Left kidney (tissue), 2 donors: Measurements from ENCODE around the gene IP6K1. TPM values are rescaled to one million over a fixed set of nuclear protein-coding genes. Genes with fewer than 3 reads are reported as not detected.
A peak's percentile ranks its signal among the peaks of the same experiment; 100 is the strongest.

Experiments used
- DNase-seq: peaks from one replicate; pipeline ENCODE4 v3.0.0-alpha.2; 2013
- polyA plus RNA-seq: library from polyadenylated mRNA; unstranded; fragments of 120-200 nt; gene quantifications from one replicate; pipeline ENCODE4 v1.2.1, GENCODE V29; 2013; ENCODE audit not compliant: insufficient read length

The IP6K1 gene
- polyA plus RNA-seq, 1 donor: 50.9 TPM

DNA sequence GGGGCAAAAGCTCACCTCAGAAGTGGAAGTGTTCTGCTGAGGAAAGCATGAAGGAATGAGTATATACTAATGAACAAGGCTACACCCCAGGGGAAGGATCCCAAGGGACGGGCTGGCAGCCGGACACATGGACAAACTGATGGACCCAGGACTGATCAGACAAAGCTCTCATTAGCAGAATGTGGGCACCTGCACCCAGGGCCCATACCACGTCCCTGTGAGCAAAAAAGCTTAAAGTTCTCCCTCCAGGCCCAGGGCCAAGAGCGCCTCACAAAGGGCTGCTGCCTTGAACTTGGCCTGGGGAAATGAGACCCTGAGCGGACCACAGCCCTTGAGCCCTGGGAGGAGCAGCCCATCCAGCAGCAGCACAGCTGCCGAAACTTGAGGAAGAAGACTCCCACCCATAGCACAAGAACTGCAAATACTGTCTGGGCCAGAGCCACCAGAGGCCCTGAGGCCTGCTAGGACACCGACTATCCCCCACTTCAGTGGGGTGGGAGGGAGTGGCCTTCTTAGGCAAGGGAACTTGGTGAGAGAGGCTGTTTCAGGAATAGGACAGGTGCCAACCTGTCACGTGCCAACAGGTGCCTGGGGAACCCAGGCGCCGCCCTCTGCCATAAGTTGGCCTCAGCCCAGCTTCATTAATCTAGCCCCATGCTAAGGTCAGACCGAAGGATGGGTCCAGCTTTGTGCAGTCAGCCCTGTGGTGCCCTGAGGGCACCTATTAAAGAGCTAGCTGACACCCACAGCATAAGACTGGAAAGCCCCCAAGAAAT, 60.2 kb downstream of the IP6K1 start:
- no peak for DNase-seq

DNA sequence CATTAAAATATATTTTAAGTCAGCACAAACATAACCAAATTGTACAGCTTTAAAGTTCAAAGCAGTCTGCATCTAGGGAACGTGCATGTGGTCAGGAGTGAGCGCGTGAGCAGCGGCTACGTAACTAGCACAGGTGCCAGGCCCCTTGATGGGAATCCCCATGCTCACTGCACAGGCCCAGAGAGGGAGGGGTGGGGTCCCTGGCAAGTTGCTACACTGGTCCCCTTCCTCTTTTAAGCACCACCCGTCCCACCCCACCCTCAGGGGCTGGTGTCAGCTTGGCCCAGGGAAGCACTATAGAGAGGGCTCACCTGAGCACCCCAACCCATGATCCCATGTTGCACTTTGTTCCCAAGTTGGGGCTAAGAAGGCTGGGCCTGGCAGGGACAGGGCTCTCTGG, 61.8 kb downstream of the IP6K1 start:
- no peak for DNase-seq

DNA sequence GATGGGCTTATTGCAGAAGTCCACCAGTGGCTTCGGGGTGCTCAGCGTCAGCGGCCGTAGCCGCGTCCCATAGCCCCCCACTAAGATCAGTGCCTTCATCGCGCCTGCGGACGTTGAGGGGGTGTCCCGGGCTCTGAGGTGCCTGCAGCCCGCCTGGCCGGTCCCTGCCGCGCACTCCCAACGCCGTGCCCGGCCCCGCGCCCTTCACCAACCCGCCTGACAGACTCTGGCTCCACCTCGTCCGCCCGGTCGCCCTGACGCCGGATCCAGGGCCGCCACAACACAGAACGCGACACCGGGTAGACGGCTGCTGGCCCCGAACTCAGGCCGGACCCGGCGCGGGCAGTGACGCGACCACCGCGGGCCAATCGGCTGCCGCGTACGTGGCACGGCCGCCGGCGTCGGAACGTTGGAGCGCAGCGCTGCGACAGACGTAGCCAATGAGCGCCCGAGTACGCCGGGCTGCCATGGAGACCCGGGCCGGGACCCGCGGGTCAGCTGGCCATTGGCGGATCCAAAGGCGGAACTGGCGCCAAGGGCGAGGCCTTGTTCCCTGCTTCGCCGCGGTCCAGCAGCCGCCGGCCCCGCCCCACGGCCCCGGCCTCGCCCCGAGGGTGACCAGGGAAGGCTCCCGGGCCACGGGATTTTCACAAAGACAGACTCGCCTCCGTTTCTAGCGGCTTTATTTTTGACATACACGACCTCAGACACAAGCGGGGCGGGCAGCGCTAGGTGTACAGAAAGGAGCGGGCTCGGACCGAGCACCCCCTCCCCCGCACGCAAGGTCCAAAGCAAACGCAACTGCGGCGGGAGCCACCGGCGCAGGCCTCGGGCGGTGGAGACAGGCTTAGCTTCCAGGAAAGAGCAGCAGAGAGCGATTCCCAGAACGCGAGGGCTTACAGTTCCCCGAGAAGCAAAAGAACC, 62.5 kb downstream of the IP6K1 start, which contains the start of gene GMPPB:
TSS of gene GMPPB (minus strand) at position 324 of the 924 bp plus-strand sequence. CDS start at position 99, 225 bp downstream.
- peak; percentile 94 for DNase-seq

DNA sequence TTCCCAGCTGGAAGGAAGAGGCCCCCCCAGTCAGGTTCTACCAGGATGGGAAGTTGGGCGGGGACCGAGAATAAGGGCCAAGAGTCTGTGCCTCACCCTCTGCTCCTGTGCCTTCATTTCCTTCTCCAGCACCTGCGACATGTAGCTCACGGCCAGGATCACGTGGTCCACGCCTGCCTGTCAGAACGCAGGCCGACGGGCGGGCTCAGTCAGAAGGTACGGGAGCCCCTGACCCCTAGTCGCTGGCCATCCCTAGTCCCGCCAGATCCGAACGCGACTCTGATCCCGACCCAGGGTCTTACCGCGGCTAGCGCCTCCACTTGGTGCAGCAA, 63.1 kb downstream of the IP6K1 start:
- DNase-seq: peak; percentile 6

DNA sequence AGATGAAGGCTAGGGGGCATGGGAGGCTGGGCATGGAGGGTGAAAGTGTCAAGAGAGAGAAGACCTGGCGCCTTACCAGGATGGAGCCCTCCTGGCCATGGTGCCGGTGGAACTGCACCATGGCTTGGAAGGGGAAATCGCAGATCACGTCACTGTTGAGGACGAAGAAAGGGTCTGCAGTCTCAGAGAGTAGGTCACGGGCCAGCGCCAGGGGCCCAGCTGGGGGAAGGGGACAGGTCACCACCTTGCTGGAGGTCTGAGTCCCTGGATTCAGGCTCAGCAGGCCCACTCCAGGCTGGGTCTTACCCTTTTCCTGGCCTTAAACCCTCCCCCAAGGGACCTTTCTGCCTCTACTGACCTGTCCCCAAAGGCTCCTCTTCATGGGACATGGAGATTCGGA, 63.4 kb downstream of the IP6K1 start:
- DNase-seq: no peak

DNA sequence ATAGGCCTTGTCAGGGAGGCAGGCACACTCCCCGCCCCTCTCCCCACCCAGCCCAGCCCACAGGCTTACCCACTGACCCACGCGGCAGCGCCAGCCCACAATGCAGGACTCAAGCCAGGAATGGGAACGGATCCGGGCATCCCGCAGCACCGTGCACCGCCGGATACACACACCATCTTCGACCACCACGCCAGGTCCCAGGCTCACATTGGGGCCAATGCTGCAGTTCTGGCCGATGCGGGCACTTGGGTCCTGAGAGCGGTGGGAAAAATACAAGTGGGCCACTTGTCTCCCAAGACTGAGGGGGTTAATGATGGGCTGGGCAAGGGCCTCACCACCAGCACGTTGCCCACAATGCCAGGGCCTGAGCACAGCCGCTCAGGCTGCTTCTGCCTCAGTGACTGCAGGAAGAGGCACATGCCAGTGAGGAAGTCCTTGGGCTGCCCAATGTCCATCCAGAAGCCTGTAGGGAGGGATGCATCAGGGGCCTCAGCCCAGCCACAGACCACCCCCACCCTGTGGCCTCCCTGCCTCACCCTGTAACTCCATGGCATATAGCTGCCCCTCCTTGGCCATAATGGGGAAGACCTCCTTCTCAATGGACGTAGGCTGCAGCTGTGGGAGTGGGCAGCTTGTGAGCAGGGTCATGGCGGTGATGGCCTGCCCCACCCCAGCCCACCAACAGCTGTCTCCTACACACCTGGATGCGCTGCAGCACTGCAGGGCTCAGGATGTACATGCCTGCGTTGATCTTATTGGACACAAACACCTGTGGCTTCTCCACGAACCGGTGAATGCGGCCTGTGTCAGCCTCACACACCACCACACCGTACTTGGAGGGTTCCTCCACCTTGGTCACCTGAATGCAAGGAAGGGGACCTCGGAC, 64.2 kb downstream of the IP6K1 start:
- DNase-seq: no peak

DNA sequence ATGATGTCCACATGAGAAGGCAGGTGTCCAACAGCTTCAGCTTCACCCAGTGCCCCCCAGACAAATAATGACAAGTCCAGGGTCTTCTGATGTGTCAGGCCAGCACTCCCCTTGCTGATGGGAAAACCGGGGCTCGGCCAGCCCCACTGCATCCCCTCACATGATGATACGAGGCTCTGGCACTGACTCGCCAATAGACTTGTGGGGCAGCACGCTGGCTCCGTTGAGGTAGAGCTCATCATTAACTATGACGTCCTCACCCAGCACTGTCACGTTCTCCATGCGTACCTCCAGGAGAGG, 64.8 kb downstream of the IP6K1 start:
- no peak for DNase-seq

DNA sequence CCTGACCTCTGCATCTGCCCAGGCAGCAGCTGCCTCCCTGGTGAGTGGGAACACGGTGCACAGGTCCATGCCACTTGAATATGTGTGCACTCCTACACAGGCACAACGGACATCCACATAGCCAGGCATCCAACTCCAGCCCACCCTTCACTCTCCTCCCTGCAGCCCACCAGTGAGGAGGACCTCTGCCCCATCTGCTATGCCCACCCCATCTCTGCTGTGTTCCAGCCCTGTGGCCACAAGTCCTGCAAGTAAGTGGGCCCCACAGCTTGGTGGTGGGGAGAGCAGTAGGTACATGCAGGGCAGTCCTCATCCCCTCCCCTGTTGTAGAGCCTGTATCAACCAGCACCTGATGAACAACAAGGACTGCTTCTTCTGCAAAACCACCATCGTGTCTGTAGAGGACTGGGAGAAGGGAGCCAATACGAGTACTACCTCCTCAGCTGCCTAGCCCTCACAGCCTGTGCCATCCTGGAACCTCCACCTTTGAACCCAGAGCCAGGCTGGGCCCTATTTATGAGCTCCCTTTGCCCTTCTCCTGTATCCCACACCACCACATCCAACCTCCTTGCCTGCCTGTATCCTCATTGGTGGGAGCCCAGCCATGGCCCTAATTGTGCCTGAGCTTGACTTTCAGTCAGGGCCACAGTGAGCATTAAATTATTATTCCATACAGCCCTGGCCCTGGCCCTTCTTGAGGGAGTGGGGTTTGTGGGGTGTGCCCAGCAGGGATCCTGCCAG, 65.3 kb downstream of the IP6K1 start:
- no peak for DNase-seq

DNA sequence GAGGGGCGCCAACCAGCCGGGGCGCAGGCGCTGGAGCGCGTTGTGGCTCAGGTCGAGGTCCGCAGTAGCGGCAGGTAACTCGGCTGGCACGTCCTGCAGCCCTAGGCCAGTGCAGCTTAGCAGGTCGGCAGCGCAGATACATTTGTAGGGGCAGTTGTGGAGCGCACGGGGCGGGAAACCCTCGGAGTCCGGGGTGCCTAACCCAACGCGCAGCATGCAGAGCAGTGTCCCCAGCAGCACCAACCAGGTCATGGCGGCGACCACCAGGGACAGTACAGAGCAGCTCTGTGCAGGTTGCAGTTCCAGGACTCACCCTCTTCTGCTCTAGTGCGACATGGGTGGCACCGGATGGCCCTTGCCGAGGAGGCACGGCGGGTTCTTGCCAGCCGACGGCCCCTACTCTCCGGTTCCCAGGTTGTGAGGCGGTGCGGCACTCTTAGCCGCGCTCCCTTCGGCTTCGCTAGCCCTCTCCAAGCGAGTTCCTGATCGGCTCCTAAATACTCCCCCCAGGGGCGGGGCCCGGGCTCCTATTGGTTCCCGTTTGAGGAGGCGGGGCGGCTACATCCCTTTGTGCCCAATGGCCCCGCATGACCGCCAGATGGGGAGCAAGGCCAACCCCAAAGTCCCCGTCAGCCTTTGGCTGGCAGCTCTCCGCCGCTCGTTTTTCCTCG, 67.0 kb downstream of the IP6K1 start, which contains the start of gene AMIGO3:
TSS of gene AMIGO3 (minus strand) at position 471 of the 671 bp plus-strand sequence. CDS start at position 252, 219 bp downstream.
- peak; percentile 91 for DNase-seq

DNA sequence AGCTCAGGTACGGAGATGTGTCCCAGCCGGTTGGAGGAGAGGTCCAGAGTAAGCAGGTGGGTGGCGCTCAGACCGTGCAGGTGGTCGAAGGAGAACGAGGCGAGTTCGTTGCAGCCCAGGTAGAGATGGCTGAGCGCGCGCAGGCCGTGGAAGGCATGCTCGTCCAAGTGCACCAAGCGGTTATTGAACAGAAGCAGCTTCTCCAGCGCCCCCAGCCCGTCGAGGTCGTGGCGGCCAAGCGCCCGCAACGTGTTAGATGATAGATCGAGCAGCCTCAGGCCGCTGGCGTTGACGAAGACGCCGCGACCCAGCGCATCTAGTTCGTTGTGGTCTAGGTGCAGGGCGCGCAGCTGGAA, 67.5 kb downstream of the IP6K1 start:
- peak; percentile 8 for DNase-seq

DNA sequence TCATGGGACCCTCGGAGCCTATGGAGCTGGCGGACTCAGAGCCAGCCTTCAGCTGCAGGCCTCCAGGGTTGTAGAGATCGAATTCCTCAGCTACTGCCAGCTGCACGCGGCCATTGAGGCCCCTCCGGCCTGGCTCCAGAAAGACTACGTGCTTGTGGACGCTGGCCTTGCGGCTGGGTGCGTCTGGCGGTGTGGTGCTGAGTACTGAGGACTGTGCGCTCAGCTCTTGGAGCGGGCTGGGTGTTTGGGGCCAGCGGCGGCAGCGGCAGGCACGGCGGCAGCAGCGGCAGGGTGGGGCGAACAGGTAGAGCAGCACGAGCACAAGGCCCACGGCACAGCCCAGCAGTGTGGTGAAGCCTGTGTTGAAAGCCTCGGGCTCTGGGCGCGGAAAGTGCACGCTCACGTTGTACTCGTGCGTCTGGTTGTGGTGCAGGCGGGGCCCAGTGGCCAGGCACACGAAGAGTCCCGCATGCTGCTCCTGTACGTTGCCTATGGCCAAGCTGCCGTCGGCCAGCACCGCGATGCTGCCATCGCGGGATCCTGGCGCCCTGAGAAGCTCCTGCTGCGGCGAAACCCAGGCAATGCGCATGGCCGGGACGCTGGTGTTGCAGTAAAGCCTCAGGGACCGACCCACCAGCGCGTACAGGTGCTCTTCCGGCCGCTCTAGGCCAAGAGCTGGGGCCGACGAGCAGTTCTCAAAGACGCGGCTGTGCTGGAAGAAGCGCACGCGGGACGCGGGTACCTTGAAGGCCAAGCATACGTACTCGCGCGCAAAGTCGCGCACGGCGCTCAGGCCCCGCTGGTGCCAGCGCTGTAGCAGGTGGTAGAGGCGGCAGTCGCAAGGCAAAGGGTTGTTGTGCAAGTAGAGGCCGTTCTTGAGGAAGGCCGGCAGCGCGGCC, 68.1 kb downstream of the IP6K1 start:
- DNase-seq: peak; percentile 6

DNA sequence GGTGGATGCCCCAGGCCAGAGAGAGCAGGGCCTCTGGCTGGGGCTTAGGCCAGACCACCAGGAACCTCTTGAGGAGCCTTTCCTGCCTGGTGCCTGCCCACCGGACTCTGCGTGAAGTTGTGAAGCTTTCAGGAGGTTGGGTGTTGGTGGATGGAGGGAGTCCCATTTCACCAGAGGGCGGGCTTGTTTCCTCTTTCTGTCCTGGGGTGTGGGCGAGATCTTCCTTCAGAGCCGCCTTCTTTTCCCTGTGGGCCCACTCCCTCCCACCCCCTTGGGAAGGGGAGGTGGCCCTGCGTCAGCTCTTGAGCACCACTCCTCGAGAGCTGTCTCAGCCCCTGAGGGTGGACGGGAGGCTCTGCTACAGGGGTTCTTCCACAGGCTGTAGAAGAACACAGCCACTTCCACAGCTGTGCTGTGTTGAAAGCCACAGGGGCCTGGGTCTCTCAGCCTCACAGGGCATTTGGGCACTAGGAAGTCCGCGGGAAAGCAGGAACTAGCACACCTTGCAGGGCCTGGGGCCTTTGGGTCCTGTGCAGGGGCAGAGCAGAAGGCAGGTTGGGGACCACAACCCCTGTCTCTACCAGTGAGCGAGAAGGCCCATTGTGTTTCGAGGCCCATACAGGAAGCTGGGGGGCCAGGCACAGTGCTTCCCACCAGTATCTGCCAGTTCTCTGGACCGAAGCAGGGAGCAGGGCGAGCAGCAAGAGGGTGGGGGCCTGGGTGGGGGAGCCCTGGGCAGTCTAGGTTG, 69.0 kb downstream of the IP6K1 start:
- no peak for DNase-seq

DNA sequence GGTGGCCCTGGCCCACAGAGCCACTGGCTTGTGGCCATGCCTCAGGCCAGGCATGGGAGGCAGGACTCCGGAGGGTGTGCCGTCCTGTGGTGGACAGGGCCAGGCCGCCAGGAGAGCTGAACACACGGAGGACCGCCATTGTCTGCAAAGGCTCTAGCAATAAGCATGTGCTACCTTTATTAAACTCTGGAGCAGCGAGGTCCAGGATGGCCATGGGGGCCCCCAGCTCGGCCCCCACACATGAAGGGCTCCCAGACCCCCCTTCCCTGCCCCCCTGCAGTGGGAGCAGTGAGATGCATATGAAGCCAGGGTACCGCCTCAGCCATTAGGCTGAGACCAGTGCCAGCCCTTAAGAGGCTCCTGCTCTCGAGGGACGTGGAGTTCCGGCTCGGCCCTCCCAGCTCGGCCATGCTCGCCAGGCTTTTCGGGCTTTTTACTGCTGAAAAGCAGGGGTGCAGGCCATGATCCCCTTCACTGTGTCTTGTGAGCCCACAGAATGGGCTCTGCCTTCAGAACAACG, 69.6 kb downstream of the IP6K1 start:
- no peak for DNase-seq

DNA sequence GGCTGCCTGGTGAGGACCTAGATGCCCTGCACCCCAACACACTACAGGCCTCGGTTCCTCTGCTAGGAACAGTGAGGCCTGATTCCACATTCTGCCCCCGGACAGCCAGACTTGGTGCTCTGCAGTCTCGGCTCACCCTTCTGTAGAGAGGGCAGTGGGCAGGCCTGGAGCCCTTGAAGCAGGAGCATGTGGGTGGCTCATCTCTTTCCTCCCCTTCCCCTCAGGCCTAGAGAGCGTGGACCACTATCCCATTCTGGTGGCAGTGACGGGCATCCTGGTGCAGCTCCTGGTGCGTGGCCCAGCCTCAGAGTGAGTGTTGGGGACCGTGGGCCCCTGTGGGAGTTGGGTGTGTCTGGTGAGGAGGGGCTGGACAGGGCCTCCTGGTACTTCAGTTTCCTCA, 70.2 kb downstream of the IP6K1 start:
- no peak for DNase-seq

DNA sequence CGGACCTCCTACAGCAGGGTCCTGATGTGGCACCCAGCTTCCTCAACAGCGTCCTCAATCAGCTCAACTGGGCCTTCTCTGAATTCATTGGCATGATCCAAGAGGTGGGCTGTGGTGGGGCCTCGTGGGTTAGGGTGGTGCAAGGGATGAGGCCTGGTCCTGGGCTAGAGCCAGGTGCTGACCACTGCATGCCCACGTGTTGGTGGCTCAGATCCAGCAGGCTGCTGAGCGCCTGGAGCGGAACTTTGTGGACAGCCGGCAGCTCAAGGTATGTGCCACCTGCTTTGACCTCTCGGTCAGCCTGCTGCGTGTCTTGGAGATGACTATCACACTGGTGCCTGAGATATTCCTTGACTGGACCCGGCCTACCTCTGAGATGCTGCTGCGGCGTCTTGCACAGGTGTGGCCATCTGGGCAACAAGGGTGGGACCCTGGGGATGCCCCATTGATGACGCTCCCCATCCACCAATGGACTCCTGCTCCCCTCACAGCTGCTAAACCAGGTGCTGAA, 70.7 kb downstream of the IP6K1 start:
- no peak for DNase-seq

DNA sequence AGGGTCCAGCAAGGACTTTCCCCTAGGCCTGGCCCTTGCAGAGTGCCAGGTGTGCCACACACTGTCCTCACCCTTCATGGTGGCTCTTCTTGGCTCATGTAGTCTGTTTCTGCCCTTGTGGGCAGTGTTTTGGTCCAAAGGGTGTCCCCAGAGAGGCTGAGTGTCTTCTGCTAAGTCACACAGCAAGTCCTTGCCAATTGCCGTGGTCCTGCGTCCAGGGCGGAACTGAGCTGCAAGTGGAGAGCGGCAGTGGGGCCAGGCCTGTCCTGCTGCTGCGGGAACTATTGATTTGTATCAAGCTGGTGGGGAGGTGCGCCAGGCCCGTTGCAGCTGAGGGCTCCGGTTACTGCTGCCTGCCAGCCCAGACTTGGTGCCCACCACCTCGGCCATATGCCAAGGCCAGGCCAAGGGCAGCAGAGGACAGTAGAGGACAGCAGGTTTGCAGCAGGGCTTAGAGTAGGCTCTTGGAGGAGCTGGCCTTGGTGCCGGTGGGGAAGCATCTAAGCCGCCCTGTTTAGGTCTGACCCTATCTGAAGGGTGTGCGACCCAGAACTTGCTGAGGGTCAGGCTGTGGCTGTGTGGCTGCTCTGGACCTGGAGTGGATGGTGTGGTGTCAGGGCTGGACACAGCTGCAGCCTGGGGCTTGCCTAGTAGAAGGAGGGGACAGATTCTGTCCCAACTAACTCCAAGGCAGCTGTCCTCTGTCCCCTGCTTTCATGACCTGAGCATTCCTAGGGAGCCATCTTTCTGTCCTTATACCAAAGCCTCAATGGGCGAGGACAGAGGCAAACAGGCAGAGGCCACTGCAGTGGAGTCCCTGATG, 71.4 kb downstream of the IP6K1 start:
- DNase-seq: no peak

DNA sequence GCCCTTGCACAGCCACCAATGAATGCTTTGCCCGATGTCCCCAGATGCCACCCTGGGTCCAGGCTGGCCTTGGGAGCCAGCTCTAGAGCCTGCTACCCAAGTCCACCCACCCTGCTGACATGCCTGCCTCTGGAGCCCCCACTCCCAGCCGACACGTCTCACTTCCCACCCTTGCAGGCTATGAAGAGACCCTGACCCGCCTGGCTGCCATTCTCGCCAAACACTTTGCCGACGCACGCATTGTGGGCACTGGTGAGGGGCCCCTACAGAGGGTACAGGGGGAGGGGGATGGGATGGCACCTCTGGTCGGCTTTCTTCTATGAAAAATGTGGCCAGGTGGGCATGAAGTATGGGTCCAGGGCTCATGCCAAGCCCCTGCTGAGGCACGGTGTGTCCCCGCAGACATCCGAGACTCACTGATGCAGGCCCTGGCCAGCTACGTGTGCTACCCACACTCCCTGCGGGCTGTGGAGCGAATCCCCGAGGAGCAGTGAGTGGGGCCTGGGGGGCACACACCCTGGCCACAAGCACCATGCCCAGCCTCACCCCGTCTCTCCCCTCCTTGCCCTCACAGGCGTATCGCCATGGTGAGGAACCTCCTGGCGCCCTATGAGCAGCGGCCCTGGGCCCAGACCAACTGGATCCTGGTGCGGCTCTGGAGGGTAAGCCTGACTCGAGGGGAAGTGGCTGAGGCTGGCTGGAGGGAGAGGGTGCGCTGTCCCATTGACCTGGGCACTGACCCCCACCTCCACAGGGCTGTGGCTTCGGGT, 72.8 kb downstream of the IP6K1 start:
- DNase-seq: no peak
